H1 (cell line): ENCODE measurements around the gene RIPOR1. TPM values are rescaled to one million over a fixed set of nuclear protein-coding genes. Genes with fewer than 3 reads are reported as not detected.

Experiments used
- BACH1 ChIP-seq: IDR thresholded peaks from 2 replicates; pipeline ENCODE4 v1.6.1; 2012; ENCODE audit warnings: low read length, improper control_type of control experiment
- CBX5 ChIP-seq: fragments of 300-800, 300-1000 bp; sonication (generic); IDR thresholded peaks from 2 replicates; pipeline ENCODE4 v1.7.1; 2016; ENCODE audit warnings: antibody characterized with exemption, low read length, low read depth
- SIX5 ChIP-seq: IDR thresholded peaks from 2 replicates; pipeline ENCODE4 v1.6.1; 2011; ENCODE audit warnings: mild to moderate bottlenecking, low read depth, low read length
- SUZ12 ChIP-seq: fragments of 200-600 bp; sonication (generic); IDR thresholded peaks from 2 replicates; pipeline ENCODE4 v1.6.1; 2012; ENCODE audit warnings: mild to moderate bottlenecking, inconsistent platforms, low read length, moderate library complexity, mixed read lengths
- TAF7 ChIP-seq: optimal IDR thresholded peaks from 2 replicates; pipeline ENCODE3; 2011; ENCODE audit warnings: low read depth, mild to moderate bottlenecking, inconsistent platforms, low read length, moderate library complexity, borderline replicate concordance
- TEAD4 ChIP-seq: IDR thresholded peaks from 2 replicates; pipeline ENCODE4 v1.6.1; 2012; ENCODE audit warnings: low read depth, low read length, inconsistent platforms, mixed read lengths
- polyA plus RNA-seq, 7 experiments: library from polyadenylated mRNA; depleted of rRNA in 3 of 7; stranded (reverse) in 5 of 7; unstranded in 2 of 7; fragments of >200 nt in 5 of 7; fragments of 200-250 nt in 2 of 7; gene quantifications; 1 replicate in 5 of 7; 2 replicates in 1 of 7; 4 replicates in 1 of 7; pipeline versions ENCODE4 v1.2.1 to v1.2.3, GENCODE V29; 2011 to 2013; ENCODE audit warnings: missing spikeins in 2 of 7, mixed read lengths in 2 of 7
- total RNA-seq: library from RNA; stranded (reverse); fragmentation: NEBNext Ultra II Directional; extraction: Animal tissue kit (Norgen Biotek cat#: 25700); gene quantifications from 2 replicates; pipeline ENCODE4 v1.2.1, GENCODE V29; 2021

Gene RIPOR1
- total and polyA plus RNA-seq, 2 of the 8 experiments (the other 6 are each of a cell fraction or from before 2014, with no cell fraction given): 2.7 to 10.1 TPM

DNA sequence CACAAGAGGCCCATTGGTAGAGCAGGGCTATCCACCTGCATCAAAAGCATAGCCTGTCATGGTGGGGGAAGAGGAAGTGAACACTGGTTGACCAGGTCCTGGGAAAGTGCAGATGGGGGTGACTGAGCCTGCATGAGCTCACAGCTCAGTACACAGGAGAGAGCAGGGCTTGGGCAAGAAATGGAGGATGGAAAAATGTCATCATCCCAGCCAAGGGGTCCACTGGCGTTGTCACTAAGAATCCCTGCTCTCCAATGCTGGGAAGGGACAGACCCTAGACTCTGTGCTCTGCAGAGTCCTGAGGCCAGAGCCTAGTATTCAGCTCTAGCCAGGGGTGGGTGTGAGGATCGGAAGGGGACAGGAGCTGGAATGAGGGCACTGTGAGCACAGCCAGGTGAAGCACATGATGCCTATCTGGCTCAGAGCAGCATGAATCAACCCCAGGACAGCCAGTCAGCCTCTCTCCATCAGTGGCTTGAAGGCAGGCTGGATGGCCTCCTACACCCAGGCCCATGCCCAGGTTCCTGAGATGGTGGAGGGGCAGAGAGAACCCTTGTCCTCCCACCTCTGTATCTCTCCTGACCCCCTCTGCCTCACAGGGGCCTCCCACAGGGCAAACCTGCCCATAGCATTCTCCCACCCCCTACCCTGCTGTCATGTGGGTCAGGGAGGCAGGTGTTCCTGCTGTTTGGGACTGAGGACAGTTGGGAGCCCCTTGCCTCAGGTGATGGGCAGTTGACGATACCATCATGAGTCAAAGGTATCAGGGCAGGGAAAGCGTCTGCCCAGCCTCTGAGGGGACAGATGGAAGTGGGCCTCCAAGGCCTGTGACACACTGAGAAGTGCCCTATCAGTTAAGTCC is 19.9 kb downstream of the RIPOR1 start (continued):
- TF ChIP-seq TEAD4 (no peak), BACH1 (no peak), CBX5 (no peak), TAF7 (no peak), SIX5 (no peak), SUZ12 (no peak)
